GM13976 (cell line): ENCODE data around the gene KNOP1.

ENCODE experiments used
- DNase-seq: peaks from one replicate; pipeline ENCODE4 v3.0.0; 2012; ENCODE audit warnings: low spot score
- CTCF ChIP-seq: IDR thresholded peaks from 2 replicates; pipeline ENCODE4 v1.5.1; 2012; ENCODE audit warnings: borderline replicate concordance, mild to moderate bottlenecking; ENCODE audit not compliant: insufficient read depth; ENCODE audit errors: extremely low read depth, missing control alignments, control extremely low read depth
- in situ Hi-C: fragments of 300-500 bp; cut with MboI; formaldehyde crosslinking; loops from one replicate; pipeline ENCODE4 v1.12.0; 2022; ENCODE audit warnings: low sequenced_read_pairs, mixed read lengths, inconsistent platforms; ENCODE audit not compliant: unreplicated experiment

Gene KNOP1

DNA sequence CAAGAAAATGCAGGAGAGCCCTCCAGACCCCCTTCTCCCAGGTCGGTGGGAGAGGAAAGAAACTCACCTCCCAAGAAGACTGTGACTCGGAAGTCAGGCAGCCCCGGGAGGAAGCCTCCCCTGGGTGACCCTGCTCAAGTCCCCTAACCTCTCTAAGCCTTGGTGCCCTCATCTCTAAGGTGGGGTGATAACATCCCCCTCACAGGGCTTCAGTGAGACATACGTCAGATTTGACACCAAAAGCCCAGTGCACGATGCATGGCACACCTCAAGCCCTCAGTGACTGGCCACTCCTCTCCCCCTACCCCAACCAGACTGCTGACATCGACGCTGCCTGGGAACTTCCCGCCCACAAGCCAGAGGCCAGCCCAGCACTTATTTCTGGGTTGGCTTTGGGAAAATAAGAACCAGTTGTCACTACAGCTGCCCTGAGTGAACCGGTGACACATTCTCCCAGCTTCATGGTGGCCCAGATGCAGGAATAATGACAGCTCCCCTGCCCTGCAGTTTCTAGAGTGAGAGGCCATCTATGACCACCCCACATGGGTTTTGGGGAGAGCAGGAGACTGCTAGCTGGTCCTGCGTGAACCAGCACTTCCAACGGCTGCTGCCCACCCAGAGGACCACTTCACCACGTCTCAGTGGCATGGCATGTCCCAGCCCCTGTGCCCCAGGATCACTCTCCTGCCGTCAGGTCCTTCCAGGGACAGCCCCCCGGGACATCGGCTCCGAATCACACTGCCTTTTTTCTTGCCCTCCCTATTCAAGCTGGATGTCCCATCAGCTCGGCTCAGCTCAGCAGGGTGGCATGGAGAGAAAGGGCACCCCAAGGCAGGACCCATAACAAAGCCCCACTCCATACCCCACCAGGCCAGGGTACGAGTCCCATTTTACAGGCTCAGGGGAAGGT lies 9.5 kb downstream of the KNOP1 start:
- no peak for DNase-seq
- no peak for TF ChIP-seq CTCF
- in situ Hi-C loops: no loop called here

DNA sequence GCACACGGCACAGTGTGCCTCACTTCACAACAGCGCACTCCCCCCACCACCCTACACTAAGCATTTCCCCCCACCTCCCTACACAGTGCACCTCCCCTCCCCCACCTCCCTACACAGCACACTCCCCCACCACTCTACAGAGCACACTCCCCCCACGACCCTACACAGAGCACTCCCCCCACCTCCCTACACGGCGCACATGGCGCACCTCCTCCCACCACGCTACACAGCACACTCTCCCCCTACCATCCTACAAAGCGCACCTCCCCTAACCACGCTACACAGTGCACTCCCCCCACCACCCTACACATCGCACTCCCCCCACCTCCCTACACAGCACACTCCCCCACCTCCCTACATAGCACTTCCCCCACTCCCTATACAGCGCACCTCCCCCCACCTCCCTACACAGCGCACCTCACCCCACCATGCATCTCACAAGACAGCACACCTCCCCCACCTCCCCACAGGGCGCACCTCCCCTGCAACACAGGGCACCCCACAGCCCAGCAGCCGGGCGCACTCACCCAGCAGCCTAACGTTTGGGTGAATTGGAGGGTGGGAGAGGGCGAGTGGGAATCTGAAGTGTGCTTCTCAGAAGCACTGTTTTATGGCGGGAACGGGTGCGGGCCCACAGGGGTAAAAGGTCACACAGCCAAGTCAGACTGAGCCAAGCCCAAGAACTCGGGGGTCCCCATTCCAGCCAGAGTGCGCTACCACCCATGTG lies 10.3 kb downstream of the KNOP1 start:
- DNase-seq: no peak
- TF ChIP-seq CTCF: no peak
- in situ Hi-C loops: no loop called here

- TF ChIP-seq CTCF: no peak
- DNase-seq: no peak
- in situ Hi-C loops: no loop called here
These were observed 11.2 kb downstream of the KNOP1 start for GRCh38 chr16:19706846-19707245.

DNA sequence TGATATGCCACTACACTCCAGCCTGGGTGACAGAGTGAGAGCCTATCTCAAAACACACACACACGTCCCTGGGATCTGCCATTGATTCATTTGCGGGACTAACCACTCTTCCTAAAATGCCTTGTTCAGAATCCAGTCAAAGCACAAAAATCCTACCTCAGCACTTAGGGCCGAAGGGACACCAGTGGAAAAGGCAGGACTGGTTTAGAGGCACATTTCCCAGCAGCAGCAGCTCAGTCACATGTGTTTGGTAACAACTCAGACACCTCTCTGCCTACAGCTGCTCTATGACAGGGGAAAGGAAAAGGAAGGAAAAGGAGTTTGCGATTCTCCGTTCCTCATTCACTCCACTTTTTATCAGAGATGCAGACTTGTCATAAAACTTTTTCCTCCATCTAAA lies 12.2 kb downstream of the KNOP1 start:
- in situ Hi-C loops: no loop called here
- TF ChIP-seq CTCF: no peak
- no peak for DNase-seq

- no peak for TF ChIP-seq CTCF
- DNase-seq: no peak
- in situ Hi-C loops: no loop called here
These were observed 12.9 kb downstream of the KNOP1 start for GRCh38 chr16:19705146-19705501.

DNA sequence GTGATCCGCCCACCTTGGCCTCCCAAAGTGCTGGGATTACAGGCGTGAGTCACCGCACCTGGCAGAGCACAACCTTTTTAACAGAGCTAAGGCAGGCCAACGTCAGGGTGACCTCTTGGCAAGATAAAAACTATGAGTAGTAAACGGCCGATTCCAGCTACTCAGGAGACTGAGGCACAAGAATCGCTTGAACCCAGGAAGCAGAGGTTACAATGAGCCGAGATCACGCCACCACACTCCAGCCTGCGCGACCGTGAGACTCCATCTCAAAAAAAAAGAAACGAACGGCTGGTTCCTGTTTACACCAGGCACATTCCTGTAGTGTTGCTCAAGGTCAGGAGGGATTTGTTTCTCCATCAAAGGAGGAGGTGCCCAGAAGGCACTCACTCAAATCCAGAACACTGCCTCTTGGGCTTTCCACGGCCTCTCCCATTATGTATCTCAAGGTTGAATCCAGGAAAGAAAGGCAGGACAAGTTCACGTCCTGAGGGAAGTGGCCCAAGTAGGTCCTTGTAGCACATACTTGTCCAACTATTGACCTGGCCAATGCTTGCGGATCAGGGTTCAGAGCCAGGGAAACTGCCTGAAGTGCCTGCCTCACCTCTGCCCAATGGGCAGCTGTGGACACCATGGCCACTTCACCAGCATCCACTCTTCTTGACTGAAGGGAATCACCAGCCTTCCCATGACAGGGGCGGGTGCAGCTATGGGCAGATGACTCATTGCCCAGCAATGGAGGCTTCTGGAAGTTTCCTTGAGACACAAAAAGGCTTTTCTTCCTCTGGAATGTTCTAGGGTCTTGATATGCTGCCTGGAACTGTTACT lies 13.5 kb downstream of the KNOP1 start:
- DNase-seq: no peak
- TF ChIP-seq CTCF: no peak
- in situ Hi-C loops: no loop called here
